ENCODE measurements around the gene CYP27C1. TPM values are rescaled to one million over a fixed set of nuclear protein-coding genes. Genes with fewer than 3 reads are reported as not detected.
"Not testable (repeated sequence)": the region's sequence is repeated elsewhere in the genome, so short reads cannot be mapped to it uniquely, and the experiment has no call there.

CYP27C1 gene
- total and polyA plus RNA-seq, 4 experiments from 2014 or later = not detected

GRCh38 chr2:127229555-127229954 lies 9.5 kb upstream of the CYP27C1 start:
- H3K4me3 ChIP-seq (ENCODE audit: low read length in 2 of 2) = no peak overlapping the region
- intact Hi-C loops (cut with micrococcal nuclease) = no loop called here
- peak overlapping the region in 1 of 7 donors; percentile 69 for H3K27ac Mint-ChIP-seq
- no peak overlapping the region for H3K27ac ChIP-seq (ENCODE audit: low read depth, low read length)
- DNase-seq = no peak
- no peaks in the 10 kb centered on the region for H3K9me3 ChIP-seq (ENCODE audit: control insufficient read depth in 1 of 2, low read length in 2 of 2)
- no peak overlapping the region for H3K4me3 Mint-ChIP-seq
- CTCF ChIA-PET (ENCODE audit: partially characterized antibody) = no interaction called here
- H3K27me3 Mint-ChIP-seq = peaks cover 19% of the 10 kb centered on the region in 2 donors
- H3K36me3 ChIP-seq (ENCODE audit: insufficient read depth, low read length) = no peaks in the 10 kb centered on the region
- POLR2A ChIA-PET (ENCODE audit: partially characterized antibody) = no interaction called here
- peaks cover 0 to 25% (median 13%) of the 10 kb centered on the region in 8 donors for H3K9me3 Mint-ChIP-seq
- peaks cover 14% of the 10 kb centered on the region for H3K27me3 ChIP-seq (ENCODE audit: insufficient read depth, low read length)
- H3K36me3 Mint-ChIP-seq = peaks cover 0 to 8% of the 10 kb centered on the region in 2 donors
- peaks cover 0 to 3% (median 2%) of the 10 kb centered on the region in 4 donors for H3K4me1 Mint-ChIP-seq
- no peaks in the 10 kb centered on the region for H3K4me1 ChIP-seq (ENCODE audit: insufficient read depth, low read length)

- H3K27ac Mint-ChIP-seq = no peak overlapping the region
Measured at GRCh38 chr2:127228102-127228501, 8.0 kb upstream of the CYP27C1 start.

GRCh38 chr2:127227264-127227660 lies 7.2 kb upstream of the CYP27C1 start:
- H3K9me3 ChIP-seq (ENCODE audit: control insufficient read depth in 1 of 2, low read length in 2 of 2); H3K4me3 Mint-ChIP-seq; H3K4me1 Mint-ChIP-seq; H3K36me3 Mint-ChIP-seq; H3K27ac ChIP-seq (ENCODE audit: low read depth, low read length); DNase-seq; H3K27ac Mint-ChIP-seq; intact Hi-C loops (cut with micrococcal nuclease); H3K4me3 ChIP-seq (ENCODE audit: low read length in 2 of 2); CTCF ChIA-PET (ENCODE audit: partially characterized antibody); POLR2A ChIA-PET (ENCODE audit: partially characterized antibody); H3K36me3 ChIP-seq (ENCODE audit: insufficient read depth, low read length); H3K4me1 ChIP-seq (ENCODE audit: insufficient read depth, low read length): not testable (repeated sequence)
- Mint-ChIP-seq H3K9me3 (peaks cover 0 to 25% (median 13%) of the 10 kb centered on the region in 8 donors), H3K27me3 (peaks cover 28 to 30% of the 10 kb centered on the region in 2 donors)
- H3K27me3 ChIP-seq (ENCODE audit: insufficient read depth, low read length) = peaks cover 14% of the 10 kb centered on the region

More at GRCh38 chr2:127228102-127228501, 8.0 kb upstream of the CYP27C1 start:
- no peak overlapping the region for H3K27ac ChIP-seq (ENCODE audit: low read depth, low read length)
- intact Hi-C loops (cut with micrococcal nuclease) = no loop called here
- Mint-ChIP-seq H3K4me1 (peaks cover 0 to 3% (median 2%) of the 10 kb centered on the region in 4 donors), H3K4me3 (no peak overlapping the region), H3K9me3 (peaks cover 0 to 25% (median 13%) of the 10 kb centered on the region in 8 donors), H3K36me3 (peaks cover 0 to 8% of the 10 kb centered on the region in 2 donors), H3K27me3 (peaks cover 26 to 27% of the 10 kb centered on the region in 2 donors)
- no peaks in the 10 kb centered on the region for H3K36me3 ChIP-seq (ENCODE audit: insufficient read depth, low read length)
- H3K4me1 ChIP-seq (ENCODE audit: insufficient read depth, low read length) = no peaks in the 10 kb centered on the region
- H3K9me3 ChIP-seq (ENCODE audit: control insufficient read depth in 1 of 2, low read length in 2 of 2) = no peaks in the 10 kb centered on the region
- no peak for DNase-seq
- ChIA-PET POLR2A (ENCODE audit: partially characterized antibody) (no interaction called here), CTCF (ENCODE audit: partially characterized antibody) (interaction anchor here (0.8 kb wide), 1 partner anchor 14 kb away, joined by 3 read pairs; no protein-coding TSS in a partner anchor)
- H3K4me3 ChIP-seq (ENCODE audit: low read length in 2 of 2) = no peak overlapping the region
- H3K27me3 ChIP-seq (ENCODE audit: insufficient read depth, low read length) = peaks cover 14% of the 10 kb centered on the region

- Mint-ChIP-seq H3K36me3 (peaks cover 0 to 8% of the 10 kb centered on the region in 2 donors), H3K4me3 (peak overlapping the region in 1 of 8 donors; percentile 4), H3K9me3 (peaks cover 0 to 25% (median 13%) of the 10 kb centered on the region in 8 donors), H3K27ac (no peak overlapping the region), H3K4me1 (peaks cover 0 to 3% (median 2%) of the 10 kb centered on the region in 4 donors), H3K27me3 (peaks cover 29 to 30% of the 10 kb centered on the region in 2 donors)
- POLR2A ChIA-PET (ENCODE audit: partially characterized antibody) = no interaction called here
- Histone ChIP-seq H3K4me1 (ENCODE audit: insufficient read depth, low read length) (no peaks in the 10 kb centered on the region), H3K9me3 (ENCODE audit: control insufficient read depth in 1 of 2, low read length in 2 of 2) (no peaks in the 10 kb centered on the region), H3K27ac (ENCODE audit: low read depth, low read length) (no peak overlapping the region), H3K36me3 (ENCODE audit: insufficient read depth, low read length) (no peaks in the 10 kb centered on the region), H3K4me3 (ENCODE audit: low read length in 2 of 2) (no peak overlapping the region), H3K27me3 (ENCODE audit: insufficient read depth, low read length) (peaks cover 14% of the 10 kb centered on the region)
- intact Hi-C loops (cut with micrococcal nuclease) = no loop called here
- no peak for DNase-seq
- CTCF ChIA-PET (ENCODE audit: partially characterized antibody) = no interaction called here
Measured at GRCh38 chr2:127226520-127227263, 6.6 kb upstream of the CYP27C1 start.

- Histone ChIP-seq H3K4me1 (ENCODE audit: insufficient read depth, low read length) (no peaks in the 10 kb centered on the region), H3K27ac (ENCODE audit: low read depth, low read length) (no peak overlapping the region), H3K9me3 (ENCODE audit: control insufficient read depth in 1 of 2, low read length in 2 of 2) (no peaks in the 10 kb centered on the region), H3K4me3 (ENCODE audit: low read length in 2 of 2) (no peak overlapping the region), H3K36me3 (ENCODE audit: insufficient read depth, low read length) (no peaks in the 10 kb centered on the region), H3K27me3 (ENCODE audit: insufficient read depth, low read length) (peaks cover 14% of the 10 kb centered on the region)
- H3K27me3 Mint-ChIP-seq = peaks cover 29 to 30% of the 10 kb centered on the region in 2 donors
- CTCF ChIA-PET (ENCODE audit: partially characterized antibody) = no interaction called here
- peaks cover 0 to 25% (median 13%) of the 10 kb centered on the region in 8 donors for H3K9me3 Mint-ChIP-seq
- H3K36me3 Mint-ChIP-seq = peaks cover 0 to 8% of the 10 kb centered on the region in 2 donors
- H3K4me1 Mint-ChIP-seq = peaks cover 0 to 3% (median 2%) of the 10 kb centered on the region in 4 donors
- H3K27ac Mint-ChIP-seq = no peak overlapping the region
- no peak for DNase-seq
- no peak overlapping the region for H3K4me3 Mint-ChIP-seq
- intact Hi-C loops (cut with micrococcal nuclease) = no loop called here
- POLR2A ChIA-PET (ENCODE audit: partially characterized antibody) = no interaction called here
Measured at GRCh38 chr2:127226132-127226519, 6.0 kb upstream of the CYP27C1 start.

- ChIA-PET POLR2A (ENCODE audit: partially characterized antibody) (no interaction called here), CTCF (ENCODE audit: partially characterized antibody) (no interaction called here)
- no peaks in the 10 kb centered on the region for H3K9me3 ChIP-seq (ENCODE audit: control insufficient read depth in 1 of 2, low read length in 2 of 2)
- Mint-ChIP-seq H3K27ac (no peak overlapping the region), H3K9me3 (peaks cover 0 to 25% (median 15%) of the 10 kb centered on the region in 8 donors), H3K27me3 (peaks cover 35% of the 10 kb centered on the region in 2 donors), H3K4me1 (peaks cover 6 to 9% (median 7%) of the 10 kb centered on the region in 4 donors), H3K36me3 (peaks cover 0 to 8% of the 10 kb centered on the region in 2 donors), H3K4me3 (no peak overlapping the region)
- intact Hi-C loops (cut with micrococcal nuclease) = no loop called here
- DNase-seq = no peak
- H3K4me3 ChIP-seq (ENCODE audit: low read length in 2 of 2) = no peak overlapping the region
- H3K27ac ChIP-seq (ENCODE audit: low read depth, low read length) = no peak overlapping the region
- peaks cover 6% of the 10 kb centered on the region for H3K4me1 ChIP-seq (ENCODE audit: insufficient read depth, low read length)
- H3K36me3 ChIP-seq (ENCODE audit: insufficient read depth, low read length) = no peaks in the 10 kb centered on the region
- H3K27me3 ChIP-seq (ENCODE audit: insufficient read depth, low read length) = peaks cover 20% of the 10 kb centered on the region
Measured at GRCh38 chr2:127225186-127225960, 5.3 kb upstream of the CYP27C1 start.

GRCh38 chr2:127224135-127224534 lies 4.0 kb upstream of the CYP27C1 start:
- H3K36me3 ChIP-seq (ENCODE audit: insufficient read depth, low read length); H3K36me3 Mint-ChIP-seq; H3K9me3 ChIP-seq (ENCODE audit: control insufficient read depth in 1 of 2, low read length in 2 of 2); CTCF ChIA-PET (ENCODE audit: partially characterized antibody); H3K27ac ChIP-seq (ENCODE audit: low read depth, low read length); H3K27ac Mint-ChIP-seq; intact Hi-C loops (cut with micrococcal nuclease); H3K4me3 Mint-ChIP-seq; DNase-seq; H3K4me3 ChIP-seq (ENCODE audit: low read length in 2 of 2); POLR2A ChIA-PET (ENCODE audit: partially characterized antibody): not testable (repeated sequence)
- Mint-ChIP-seq H3K27me3 (peaks cover 35 to 38% of the 10 kb centered on the region in 2 donors), H3K4me1 (peaks cover 9 to 13% (median 10%) of the 10 kb centered on the region in 4 donors), H3K9me3 (peaks cover 0 to 22% (median 14%) of the 10 kb centered on the region in 8 donors)
- H3K4me1 ChIP-seq (ENCODE audit: insufficient read depth, low read length) = peaks cover 11% of the 10 kb centered on the region
- H3K27me3 ChIP-seq (ENCODE audit: insufficient read depth, low read length) = peaks cover 20% of the 10 kb centered on the region

All from CD4-positive, alpha-beta memory T cell (primary cell).